ENCODE data around the gene MINK1.

Gene MINK1

DNA sequence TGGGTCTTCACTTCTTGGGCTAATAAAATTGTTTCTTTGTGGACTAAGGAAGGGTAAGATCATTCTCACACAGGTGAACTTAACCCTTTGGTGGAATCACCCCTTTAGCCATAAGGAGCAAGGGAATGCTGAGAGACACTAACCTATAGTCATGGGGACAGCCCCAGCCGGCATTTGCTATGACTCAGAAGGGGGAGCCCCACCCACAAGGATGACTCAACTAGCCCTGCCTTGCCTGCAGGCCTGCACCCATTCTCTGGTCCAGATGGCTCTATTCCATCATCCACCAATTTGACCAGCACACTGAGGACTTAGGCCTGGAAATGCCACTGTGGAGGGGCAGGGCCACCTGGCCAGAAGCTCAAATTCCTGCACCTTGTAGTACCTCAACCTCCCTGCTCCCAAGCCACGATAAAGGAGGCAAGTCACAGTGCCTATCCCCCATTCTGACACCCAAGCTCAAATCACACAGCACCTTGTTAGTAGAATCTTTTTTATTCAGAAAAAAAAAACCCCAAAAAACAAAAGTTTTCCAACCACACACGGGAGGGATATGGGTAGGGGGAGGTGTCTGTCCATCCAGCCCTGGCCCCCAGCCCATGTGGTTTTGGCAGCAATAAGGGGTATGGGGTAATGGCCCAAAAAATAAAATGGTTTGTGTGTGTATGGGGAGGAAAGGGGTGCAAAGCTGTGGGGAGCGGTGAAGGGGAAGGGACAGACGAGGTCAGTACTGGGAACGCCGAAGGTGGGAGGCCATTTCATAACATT is 112.2 kb downstream of the MINK1 start:
- ATAC-seq (peak; percentile 63), DNase-seq (ENCODE audit: low spot score in 2 of 2) (peak; percentile 71 to 91)
- Mint-ChIP-seq H3K36me3 (peaks cover 90% of the 10 kb centered on the region), H3K9me3 (no peaks in the 10 kb centered on the region), H3K27ac (peak overlapping the region; percentile 99), H3K4me1 (peaks cover 71% of the 10 kb centered on the region), H3K4me3 (peak overlapping the region; percentile 93)

DNA sequence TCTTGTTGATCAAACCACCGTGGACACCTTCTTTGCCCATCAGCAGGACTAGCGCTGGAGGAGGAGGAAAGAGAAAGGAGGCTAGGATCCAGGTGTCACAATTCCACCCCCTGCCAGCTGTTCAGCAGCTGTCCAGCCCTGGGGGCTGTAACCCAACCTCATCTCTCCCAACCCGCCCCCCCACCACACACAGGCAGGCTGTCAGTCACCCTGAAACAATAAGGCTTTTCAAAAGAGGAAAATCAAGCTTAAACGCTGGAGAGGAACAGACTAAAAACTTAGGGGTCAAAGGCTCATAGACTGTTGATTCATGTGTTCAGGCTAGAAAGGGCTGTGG is 112.8 kb downstream of the MINK1 start:
- ATAC-seq (no peak), DNase-seq (ENCODE audit: low spot score in 2 of 2) (no peak)
- Mint-ChIP-seq H3K4me1 (peaks cover 75% of the 10 kb centered on the region), H3K27ac (peak overlapping the region; percentile 99), H3K36me3 (peaks cover 89% of the 10 kb centered on the region), H3K9me3 (no peaks in the 10 kb centered on the region), H3K4me3 (peak overlapping the region; percentile 93)

DNA sequence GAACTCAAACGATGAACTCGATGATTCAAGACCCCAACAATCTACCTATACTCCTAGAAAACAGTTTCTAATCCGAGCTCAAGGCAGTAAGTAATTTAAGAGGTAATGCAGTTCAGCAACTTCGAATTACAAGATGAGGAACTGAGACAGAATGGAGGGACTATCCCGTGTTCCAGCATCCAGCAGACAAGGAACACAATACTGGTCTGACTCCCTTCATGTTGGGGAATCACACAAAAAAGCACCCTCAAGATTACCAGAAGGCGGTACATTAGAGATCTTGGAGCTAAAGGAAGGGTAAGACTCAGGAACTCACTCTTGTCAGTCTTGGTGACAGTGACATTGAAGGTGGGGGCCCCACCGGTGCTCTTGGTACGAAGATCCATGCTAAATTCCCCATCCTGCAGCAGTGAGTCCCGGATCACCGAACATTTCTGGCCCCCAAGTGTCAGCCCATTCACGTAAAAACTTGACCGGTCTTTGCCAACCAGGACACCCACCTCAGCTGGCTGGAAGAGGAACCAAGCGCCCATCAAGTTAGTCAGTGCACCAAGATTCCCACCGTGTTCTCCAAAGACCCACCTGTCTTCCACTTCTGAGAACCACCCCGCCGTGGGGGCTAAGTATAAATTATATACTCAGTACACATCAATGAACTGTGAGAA is 113.3 kb downstream of the MINK1 start:
- peaks cover 75% of the 10 kb centered on the region for H3K4me1 Mint-ChIP-seq
- ATAC-seq: no peak
- peak overlapping the region; percentile 93 for H3K4me3 Mint-ChIP-seq
- peak overlapping the region; percentile 99 for H3K27ac Mint-ChIP-seq
- peaks cover 84% of the 10 kb centered on the region for H3K36me3 Mint-ChIP-seq
- H3K9me3 Mint-ChIP-seq: no peaks in the 10 kb centered on the region
- DNase-seq (ENCODE audit: low spot score in 2 of 2): peak in 1 of 2 donors; percentile 60

GRCh38 chr17:4947010-4947410 is 113.9 kb downstream of the MINK1 start:
- no peak for ATAC-seq
- peaks cover 78% of the 10 kb centered on the region for H3K36me3 Mint-ChIP-seq
- H3K4me1 Mint-ChIP-seq: peaks cover 74% of the 10 kb centered on the region
- DNase-seq (ENCODE audit: low spot score in 2 of 2): peak in 1 of 2 donors; percentile 34
- H3K4me3 Mint-ChIP-seq: peak overlapping the region; percentile 93
- H3K27ac Mint-ChIP-seq: peak overlapping the region; percentile 99
- H3K9me3 Mint-ChIP-seq: no peaks in the 10 kb centered on the region

Data from stimulated activated effector memory CD8-positive, alpha-beta T cell treated with anti-CD3 and anti-CD28 coated beads, Interleukin-12 subunit alpha, Interleukin-12 subunit beta, amount 100 ng/mL, for 72 hours (primary cell).